SJSA1 (cell line): ENCODE data around the gene PDE4B. TPM values are rescaled to one million over a fixed set of nuclear protein-coding genes. Genes with fewer than 3 reads are reported as not detected.

Experiments
- DNase-seq, 2 experiments: peaks; one replicate each; pipeline ENCODE4 v3.0.0-alpha.2; 2015 to 2020; ENCODE audit warnings: low spot score in 2 of 2, low read depth in 1 of 2
- H3K27ac ChIP-seq: fragments of 250-450 bp; sonication (Bioruptor Pico); 2 replicates; pipeline ENCODE4 v1.5.1; 2020; ENCODE audit warnings: mild to moderate bottlenecking, moderate library complexity
- H3K27me3 ChIP-seq: fragments of 250-450 bp; sonication (Bioruptor Pico); replicated peaks from 2 replicates; pipeline ENCODE4 v1.5.1; 2020; ENCODE audit warnings: mild to moderate bottlenecking, moderate library complexity
- H3K36me3 ChIP-seq: fragments of 250-450 bp; sonication (Bioruptor Pico); 2 replicates; pipeline ENCODE4 v1.5.1; 2020; ENCODE audit warnings: mild to moderate bottlenecking
- H3K4me1 ChIP-seq: fragments of 250-450 bp; sonication (Bioruptor Pico); replicated peaks from 2 replicates; pipeline ENCODE4 v1.6.1; 2021; ENCODE audit warnings: mild to moderate bottlenecking
- H3K4me3 ChIP-seq: fragments of 250-450 bp; sonication (Bioruptor Pico); 2 replicates; pipeline ENCODE4 v1.5.1; 2020; ENCODE audit warnings: mild to moderate bottlenecking
- H3K9me3 ChIP-seq: fragments of 250-450 bp; sonication (Bioruptor Pico); replicated peaks from 2 replicates; pipeline ENCODE4 v1.5.1; 2020; ENCODE audit warnings: mild to moderate bottlenecking
- total RNA-seq: library from RNA; depleted of rRNA; stranded (reverse); fragments of >200 nt; shearing (Covaris generic); gene quantifications from 2 replicates; pipeline ENCODE4 v1.2.3, GENCODE V29; 2014

PDE4B gene
- total RNA-seq, 1 experiment from 2014 or later, result 12.4 TPM

- Histone ChIP-seq H3K4me1 (peaks cover 21% of the 10 kb centered on the region), H3K4me3 (no peak overlapping the region), H3K9me3 (no peaks in the 10 kb centered on the region), H3K27me3 (no peaks in the 10 kb centered on the region), H3K27ac (no peak overlapping the region), H3K36me3 (peaks cover 83% of the 10 kb centered on the region)
- no peak for DNase-seq
These were observed 574.7 kb downstream of the PDE4B start for GRCh38 chr1:66367369-66367768.

GRCh38 chr1:66368261-66368660 is 575.6 kb downstream of the PDE4B start:
- no peak overlapping the region for H3K27ac ChIP-seq
- no peak for DNase-seq
- H3K4me3 ChIP-seq, result no peak overlapping the region
- peaks cover 83% of the 10 kb centered on the region for H3K36me3 ChIP-seq
- H3K9me3 ChIP-seq, result no peaks in the 10 kb centered on the region
- no peaks in the 10 kb centered on the region for H3K27me3 ChIP-seq
- peaks cover 30% of the 10 kb centered on the region for H3K4me1 ChIP-seq

- H3K9me3 ChIP-seq, result no peaks in the 10 kb centered on the region
- DNase-seq, result no peak
- no peaks in the 10 kb centered on the region for H3K27me3 ChIP-seq
- no peak overlapping the region for H3K4me3 ChIP-seq
- H3K36me3 ChIP-seq, result peaks cover 69% of the 10 kb centered on the region
- H3K27ac ChIP-seq, result peak overlapping the region; percentile 51
- peaks cover 48% of the 10 kb centered on the region for H3K4me1 ChIP-seq
These were observed 577.8 kb downstream of the PDE4B start for GRCh38 chr1:66370462-66370971.

- peaks cover 60% of the 10 kb centered on the region for H3K36me3 ChIP-seq
- no peaks in the 10 kb centered on the region for H3K27me3 ChIP-seq
- DNase-seq, result peak; percentile 85 to 86
- H3K4me1 ChIP-seq, result peaks cover 48% of the 10 kb centered on the region
- H3K4me3 ChIP-seq, result no peak overlapping the region
- H3K9me3 ChIP-seq, result no peaks in the 10 kb centered on the region
- peak overlapping the region; percentile 86 for H3K27ac ChIP-seq
These were observed 578.7 kb downstream of the PDE4B start for GRCh38 chr1:66371233-66372005.

GRCh38 chr1:66372522-66373101 is 579.9 kb downstream of the PDE4B start:
- Histone ChIP-seq H3K4me3 (no peak overlapping the region), H3K36me3 (peaks cover 48% of the 10 kb centered on the region), H3K9me3 (no peaks in the 10 kb centered on the region), H3K4me1 (peaks cover 48% of the 10 kb centered on the region), H3K27me3 (no peaks in the 10 kb centered on the region), H3K27ac (peak overlapping the region; percentile 86)
- DNase-seq, result no peak

GRCh38 chr1:66373157-66373591 is 580.5 kb downstream of the PDE4B start:
- no peak overlapping the region for H3K27ac ChIP-seq
- peaks cover 43% of the 10 kb centered on the region for H3K36me3 ChIP-seq
- H3K9me3 ChIP-seq, result no peaks in the 10 kb centered on the region
- H3K4me1 ChIP-seq, result peaks cover 48% of the 10 kb centered on the region
- no peaks in the 10 kb centered on the region for H3K27me3 ChIP-seq
- no peak for DNase-seq
- H3K4me3 ChIP-seq, result no peak overlapping the region

GRCh38 chr1:66374148-66374547 is 581.5 kb downstream of the PDE4B start:
- no peak overlapping the region for H3K4me3 ChIP-seq
- H3K4me1 ChIP-seq, result peaks cover 48% of the 10 kb centered on the region

GRCh38 chr1:66374561-66375111 is 581.9 kb downstream of the PDE4B start:
- H3K27me3 ChIP-seq, result no peaks in the 10 kb centered on the region
- peaks cover 48% of the 10 kb centered on the region for H3K4me1 ChIP-seq
- no peaks in the 10 kb centered on the region for H3K9me3 ChIP-seq
- DNase-seq, result peak in 1 of 2 experiments; percentile 58
- H3K4me3 ChIP-seq, result no peak overlapping the region
- H3K27ac ChIP-seq, result no peak overlapping the region
- H3K36me3 ChIP-seq, result peaks cover 29% of the 10 kb centered on the region

More at GRCh38 chr1:66374148-66374547, 581.5 kb downstream of the PDE4B start:
- Histone ChIP-seq H3K27me3 (no peaks in the 10 kb centered on the region), H3K36me3 (peaks cover 34% of the 10 kb centered on the region), H3K9me3 (no peaks in the 10 kb centered on the region), H3K27ac (no peak overlapping the region)
- DNase-seq, result no peak

GRCh38 chr1:66375125-66375524 is 582.4 kb downstream of the PDE4B start:
- Histone ChIP-seq H3K9me3 (no peaks in the 10 kb centered on the region), H3K27ac (no peak overlapping the region), H3K27me3 (no peaks in the 10 kb centered on the region), H3K4me3 (no peak overlapping the region), H3K4me1 (peaks cover 48% of the 10 kb centered on the region), H3K36me3 (peaks cover 27% of the 10 kb centered on the region)
- DNase-seq, result no peak

- Histone ChIP-seq H3K9me3 (no peaks in the 10 kb centered on the region; the same call in 1 of the 2 replicates), H3K27ac (no peak overlapping the region), H3K4me3 (no peak overlapping the region), H3K4me1 (no peaks in the 10 kb centered on the region), H3K27me3 (no peaks in the 10 kb centered on the region), H3K36me3 (no peaks in the 10 kb centered on the region)
- no peak for DNase-seq
These were observed 587.9 kb downstream of the PDE4B start for GRCh38 chr1:66380452-66381212.

GRCh38 chr1:66381621-66382275 is 589.1 kb downstream of the PDE4B start:
- no peaks in the 10 kb centered on the region for H3K4me1 ChIP-seq
- H3K9me3 ChIP-seq, result no peaks in the 10 kb centered on the region; the same call in 1 of the 2 replicates

GRCh38 chr1:66383168-66383567 is 590.5 kb downstream of the PDE4B start:
- Histone ChIP-seq H3K27ac (no peak overlapping the region), H3K27me3 (no peaks in the 10 kb centered on the region), H3K4me3 (no peak overlapping the region), H3K4me1 (no peaks in the 10 kb centered on the region), H3K9me3 (no peaks in the 10 kb centered on the region; the same call in 1 of the 2 replicates), H3K36me3 (no peaks in the 10 kb centered on the region)
- no peak for DNase-seq

More at GRCh38 chr1:66381621-66382275, 589.1 kb downstream of the PDE4B start:
- H3K27me3 ChIP-seq, result no peaks in the 10 kb centered on the region
- H3K27ac ChIP-seq, result no peak overlapping the region
- no peak for DNase-seq
- H3K4me3 ChIP-seq, result no peak overlapping the region
- H3K36me3 ChIP-seq, result no peaks in the 10 kb centered on the region

- Histone ChIP-seq H3K9me3 (no peaks in the 10 kb centered on the region; the same call in 1 of the 2 replicates), H3K27me3 (no peaks in the 10 kb centered on the region), H3K27ac (no peak overlapping the region), H3K4me3 (no peak overlapping the region), H3K36me3 (no peaks in the 10 kb centered on the region), H3K4me1 (no peaks in the 10 kb centered on the region)
- DNase-seq, result no peak
These were observed 590.9 kb downstream of the PDE4B start for GRCh38 chr1:66383611-66384010.
